Activated naive CD4-positive, alpha-beta T cell treated with anti-CD3 and anti-CD28 coated beads, Interleukin-2, amount 50 U/mL, for 24 hours (primary cell): ENCODE data around the gene FAM193B.
"Not testable (repeated sequence)": the region's sequence is repeated elsewhere in the genome, so short reads cannot be mapped to it uniquely, and the experiment has no call there.

Experiments
- H3K27ac Mint-ChIP-seq: one replicate; pipeline ENCODE4 v1.8.0; 2021; ENCODE audit warnings: mild to moderate bottlenecking, mixed read lengths
- H3K27me3 Mint-ChIP-seq: one replicate; pipeline ENCODE4 v1.8.0; 2021; ENCODE audit warnings: mixed read lengths
- H3K36me3 Mint-ChIP-seq: one replicate; pipeline ENCODE4 v1.8.0; 2021; ENCODE audit warnings: mixed read lengths
- H3K4me1 Mint-ChIP-seq: one replicate; pipeline ENCODE4 v1.8.0; 2021; ENCODE audit warnings: mixed read lengths
- H3K4me3 Mint-ChIP-seq: one replicate; pipeline ENCODE4 v1.8.0; 2021; ENCODE audit warnings: mild to moderate bottlenecking, mixed read lengths
- H3K9me3 Mint-ChIP-seq: one replicate; pipeline ENCODE4 v1.8.0; 2021; ENCODE audit warnings: mixed read lengths

The FAM193B gene

GRCh38 chr5:177592905-177593304, 38.5 kb upstream of the FAM193B start:
- Mint-ChIP-seq H3K4me3 (peak overlapping the region; percentile 100), H3K27ac (peak overlapping the region; percentile 30), H3K4me1 (peaks cover 25% of the 10 kb centered on the region), H3K36me3 (peaks cover 11% of the 10 kb centered on the region), H3K9me3 (no peaks in the 10 kb centered on the region), H3K27me3 (peaks cover 3% of the 10 kb centered on the region)

- Mint-ChIP-seq H3K27me3 (peaks cover 3% of the 10 kb centered on the region), H3K4me1 (peaks cover 25% of the 10 kb centered on the region), H3K36me3 (peaks cover 11% of the 10 kb centered on the region), H3K27ac (peak within 1 kb of the TSS; percentile 100), H3K4me3 (peak within 1 kb of the TSS; percentile 100), H3K9me3 (no peaks in the 10 kb centered on the region)
Measured at GRCh38 chr5:177592010-177592834, 37.9 kb upstream of the FAM193B start, which contains the start of gene TMED9. Gene TMED9 (plus strand): TSS chr5:177592203. CDS start chr5:177592215, 12 bp downstream.

- Mint-ChIP-seq H3K27ac (peak overlapping the region; percentile 85), H3K36me3 (peaks cover 11% of the 10 kb centered on the region), H3K4me3 (peak overlapping the region; percentile 100), H3K4me1 (peaks cover 25% of the 10 kb centered on the region), H3K9me3 (no peaks in the 10 kb centered on the region), H3K27me3 (peaks cover 3% of the 10 kb centered on the region)
Measured at GRCh38 chr5:177591690-177592009, 37.3 kb upstream of the FAM193B start.

- H3K27me3 Mint-ChIP-seq: peaks cover 3% of the 10 kb centered on the region
- H3K9me3 Mint-ChIP-seq: no peaks in the 10 kb centered on the region
- H3K36me3 Mint-ChIP-seq: peaks cover 8% of the 10 kb centered on the region
- peaks cover 25% of the 10 kb centered on the region for H3K4me1 Mint-ChIP-seq
- no peak overlapping the region for H3K4me3 Mint-ChIP-seq
- H3K27ac Mint-ChIP-seq: peak overlapping the region; percentile 12
Measured at GRCh38 chr5:177590406-177590805, 36.0 kb upstream of the FAM193B start.

GRCh38 chr5:177588413-177588909, 34.1 kb upstream of the FAM193B start:
- H3K36me3 Mint-ChIP-seq: peaks cover 2% of the 10 kb centered on the region
- H3K4me3 Mint-ChIP-seq: no peak overlapping the region
- no peak overlapping the region for H3K27ac Mint-ChIP-seq
- H3K4me1 Mint-ChIP-seq: peaks cover 19% of the 10 kb centered on the region
- peaks cover 6% of the 10 kb centered on the region for H3K27me3 Mint-ChIP-seq
- H3K9me3 Mint-ChIP-seq: no peaks in the 10 kb centered on the region

GRCh38 chr5:177578316-177578715, 24.0 kb upstream of the FAM193B start:
- Mint-ChIP-seq H3K9me3 (no peaks in the 10 kb centered on the region), H3K27me3 (no peaks in the 10 kb centered on the region), H3K4me3 (no peak overlapping the region), H3K27ac (no peak overlapping the region), H3K4me1 (no peaks in the 10 kb centered on the region), H3K36me3 (no peaks in the 10 kb centered on the region)

- Mint-ChIP-seq H3K9me3 (no peaks in the 10 kb centered on the region), H3K36me3 (no peaks in the 10 kb centered on the region), H3K27me3 (no peaks in the 10 kb centered on the region), H3K4me1 (no peaks in the 10 kb centered on the region), H3K4me3 (no peak overlapping the region), H3K27ac (no peak overlapping the region)
Measured at GRCh38 chr5:177576169-177576568, 21.8 kb upstream of the FAM193B start.

GRCh38 chr5:177575488-177575887, 21.1 kb upstream of the FAM193B start:
- Mint-ChIP-seq H3K36me3 (no peaks in the 10 kb centered on the region), H3K27me3 (no peaks in the 10 kb centered on the region), H3K4me3 (no peak overlapping the region), H3K4me1 (no peaks in the 10 kb centered on the region), H3K27ac (no peak overlapping the region), H3K9me3 (no peaks in the 10 kb centered on the region)

GRCh38 chr5:177569894-177570293, 15.5 kb upstream of the FAM193B start:
- no peak overlapping the region for H3K4me3 Mint-ChIP-seq
- no peaks in the 10 kb centered on the region for H3K36me3 Mint-ChIP-seq
- H3K4me1 Mint-ChIP-seq: no peaks in the 10 kb centered on the region
- H3K27ac Mint-ChIP-seq: no peak overlapping the region
- no peaks in the 10 kb centered on the region for H3K9me3 Mint-ChIP-seq
- no peaks in the 10 kb centered on the region for H3K27me3 Mint-ChIP-seq

GRCh38 chr5:177568326-177568725, 14.0 kb upstream of the FAM193B start:
- no peaks in the 10 kb centered on the region for H3K9me3 Mint-ChIP-seq
- no peak overlapping the region for H3K4me3 Mint-ChIP-seq
- no peaks in the 10 kb centered on the region for H3K36me3 Mint-ChIP-seq
- H3K4me1 Mint-ChIP-seq: no peaks in the 10 kb centered on the region
- no peak overlapping the region for H3K27ac Mint-ChIP-seq
- no peaks in the 10 kb centered on the region for H3K27me3 Mint-ChIP-seq

GRCh38 chr5:177565046-177565445, 10.7 kb upstream of the FAM193B start:
- H3K36me3 Mint-ChIP-seq: no peaks in the 10 kb centered on the region
- no peak overlapping the region for H3K27ac Mint-ChIP-seq
- no peaks in the 10 kb centered on the region for H3K4me1 Mint-ChIP-seq
- no peaks in the 10 kb centered on the region for H3K27me3 Mint-ChIP-seq
- no peak overlapping the region for H3K4me3 Mint-ChIP-seq
- no peaks in the 10 kb centered on the region for H3K9me3 Mint-ChIP-seq

GRCh38 chr5:177559446-177559941, 5.1 kb upstream of the FAM193B start:
- H3K36me3 Mint-ChIP-seq, H3K4me3 Mint-ChIP-seq, H3K27me3 Mint-ChIP-seq, H3K27ac Mint-ChIP-seq, H3K9me3 Mint-ChIP-seq, H3K4me1 Mint-ChIP-seq: not testable (repeated sequence)

- H3K4me3 Mint-ChIP-seq: no peak overlapping the region
- peaks cover 16% of the 10 kb centered on the region for H3K4me1 Mint-ChIP-seq
- no peaks in the 10 kb centered on the region for H3K27me3 Mint-ChIP-seq
- H3K27ac Mint-ChIP-seq: no peak overlapping the region
- H3K36me3 Mint-ChIP-seq: no peaks in the 10 kb centered on the region
- H3K9me3 Mint-ChIP-seq: no peaks in the 10 kb centered on the region
Measured at GRCh38 chr5:177557796-177558195, 3.4 kb upstream of the FAM193B start.

GRCh38 chr5:177557041-177557647, 2.8 kb upstream of the FAM193B start:
- Mint-ChIP-seq H3K27me3 (no peaks in the 10 kb centered on the region), H3K9me3 (no peaks in the 10 kb centered on the region), H3K4me3 (no peak overlapping the region), H3K4me1 (peaks cover 23% of the 10 kb centered on the region), H3K36me3 (no peaks in the 10 kb centered on the region), H3K27ac (no peak overlapping the region)

- Mint-ChIP-seq H3K4me1 (peaks cover 26% of the 10 kb centered on the region), H3K27me3 (no peaks in the 10 kb centered on the region), H3K36me3 (no peaks in the 10 kb centered on the region), H3K27ac (no peak overlapping the region), H3K9me3 (no peaks in the 10 kb centered on the region), H3K4me3 (peak overlapping the region; percentile 92)
Measured at GRCh38 chr5:177555665-177556064, 1.3 kb upstream of the FAM193B start.

- H3K27me3 Mint-ChIP-seq: no peaks in the 10 kb centered on the region
- H3K4me3 Mint-ChIP-seq: peak overlapping the region; percentile 92
- peaks cover 28% of the 10 kb centered on the region for H3K4me1 Mint-ChIP-seq
- H3K36me3 Mint-ChIP-seq: no peaks in the 10 kb centered on the region
- no peaks in the 10 kb centered on the region for H3K9me3 Mint-ChIP-seq
- no peak overlapping the region for H3K27ac Mint-ChIP-seq
Measured at GRCh38 chr5:177555228-177555627, 865 bp upstream of the FAM193B start.
